Stimulated activated CD4-positive, alpha-beta T cell treated with anti-CD3 and anti-CD28 coated beads, Interleukin-1b, Interleukin-23, amount 100 ng/mL, for 48 hours (primary cell): ENCODE data around the gene KANK3.
"Not testable (repeated sequence)": the region's sequence is repeated elsewhere in the genome, so short reads cannot be mapped to it uniquely, and the experiment has no call there.

Experiments used
- DNase-seq: peaks from one replicate; pipeline ENCODE4 v3.0.0-alpha.2; 2020

KANK3 gene

GRCh38 chr19:8370176-8371010 lies 27.3 kb upstream of the KANK3 start:
- DNase-seq = no peak

- no peak for DNase-seq
Observed at GRCh38 chr19:8367327-8368001, 24.4 kb upstream of the KANK3 start.

- no peak for DNase-seq
Observed at GRCh38 chr19:8366961-8367326, 23.9 kb upstream of the KANK3 start.

DNA sequence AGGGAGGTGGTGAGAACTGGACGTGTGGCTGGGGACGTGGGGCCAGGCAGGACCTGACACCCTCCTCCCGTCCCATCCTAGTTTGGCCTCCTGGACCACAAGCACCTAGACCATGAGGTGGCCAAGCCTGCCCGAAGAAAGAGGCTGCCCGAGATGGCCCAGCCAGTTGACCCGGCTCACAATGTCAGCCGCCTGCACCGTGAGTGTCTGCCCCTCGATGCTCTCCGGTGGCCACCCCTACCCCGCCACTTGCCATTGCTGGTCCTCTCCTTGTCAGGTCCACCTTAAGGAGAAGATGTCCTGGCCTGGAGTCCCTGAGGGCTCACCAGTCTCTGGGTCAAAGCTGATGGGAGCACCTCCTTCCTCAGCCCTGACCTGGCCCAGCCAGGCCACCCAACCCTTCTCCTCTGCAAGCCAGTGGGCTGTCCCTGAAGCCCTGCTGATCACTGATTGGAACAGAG lies 23.1 kb upstream of the KANK3 start:
- DNase-seq = no peak

GRCh38 chr19:8363803-8364771 lies 21.0 kb upstream of the KANK3 start, which contains the start of gene ANGPTL4:
Gene ANGPTL4, plus strand, starts transcription at chr19:8364155. Its CDS starts 167 bp downstream, at chr19:8364322.
- DNase-seq = peak; percentile 65

DNA sequence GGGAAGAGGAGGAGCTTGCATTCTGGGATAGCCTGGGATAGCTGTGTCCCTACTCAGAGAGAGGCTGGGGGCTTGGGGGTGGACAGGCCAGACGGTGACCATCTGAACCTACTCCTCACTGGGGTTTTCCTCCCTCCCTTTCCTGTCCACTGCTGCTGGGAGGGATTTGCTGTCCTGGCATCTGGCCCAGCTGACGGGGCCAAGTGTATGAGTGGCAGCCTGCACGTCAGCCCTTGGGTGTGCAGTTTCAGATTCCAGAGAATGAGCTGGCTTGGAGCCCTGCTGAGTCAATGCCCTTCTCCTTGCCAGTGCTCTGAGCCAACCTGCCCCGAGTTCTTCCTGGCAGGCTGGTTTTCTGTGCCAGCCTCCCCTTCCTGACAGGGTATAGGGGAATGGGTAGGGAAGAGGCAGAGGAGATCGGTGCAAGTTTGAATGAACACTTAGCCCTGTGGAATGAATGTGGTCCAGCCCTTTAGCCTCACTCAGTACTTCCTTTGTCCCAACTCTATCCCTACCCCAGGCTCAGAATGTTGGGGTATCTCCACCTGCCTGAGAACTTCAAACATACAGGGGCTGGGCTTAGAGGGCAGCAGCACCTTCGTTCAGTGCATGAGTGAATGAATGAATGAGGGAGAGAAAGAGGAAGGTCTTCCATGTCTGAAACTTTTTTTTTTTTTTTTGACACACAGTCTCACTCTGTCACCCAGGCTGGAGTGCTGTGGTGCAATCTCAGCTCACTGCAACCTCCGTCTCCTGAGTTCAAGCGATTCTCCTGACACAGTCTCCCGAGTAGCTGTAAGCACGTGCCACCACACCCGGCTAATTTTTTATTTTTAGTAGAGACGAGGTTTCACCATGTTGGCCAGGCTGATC lies 19.1 kb upstream of the KANK3 start:
- peak; percentile 54 for DNase-seq

DNA sequence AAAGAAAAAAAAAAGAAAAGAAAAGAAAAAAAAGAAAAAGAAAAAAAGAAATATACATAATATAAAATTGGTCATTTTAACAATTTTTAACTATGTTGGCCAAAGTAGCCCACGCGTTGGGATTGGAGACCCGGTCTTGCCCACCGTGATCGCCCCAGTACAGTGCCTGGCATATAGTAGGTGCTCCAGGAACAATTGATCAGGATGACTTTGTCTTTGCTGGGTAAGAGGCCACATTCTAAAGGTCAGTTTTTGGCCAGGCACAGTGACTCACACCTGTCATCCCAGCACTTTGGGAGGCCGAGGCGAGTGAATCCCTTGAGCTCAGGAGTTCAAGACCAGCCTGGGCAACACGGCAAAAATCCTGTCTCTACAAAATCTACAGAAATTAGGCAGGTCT lies 17.1 kb upstream of the KANK3 start:
- DNase-seq = no peak

GRCh38 chr19:8358948-8359347 lies 15.9 kb upstream of the KANK3 start:
- DNase-seq = no peak

DNA sequence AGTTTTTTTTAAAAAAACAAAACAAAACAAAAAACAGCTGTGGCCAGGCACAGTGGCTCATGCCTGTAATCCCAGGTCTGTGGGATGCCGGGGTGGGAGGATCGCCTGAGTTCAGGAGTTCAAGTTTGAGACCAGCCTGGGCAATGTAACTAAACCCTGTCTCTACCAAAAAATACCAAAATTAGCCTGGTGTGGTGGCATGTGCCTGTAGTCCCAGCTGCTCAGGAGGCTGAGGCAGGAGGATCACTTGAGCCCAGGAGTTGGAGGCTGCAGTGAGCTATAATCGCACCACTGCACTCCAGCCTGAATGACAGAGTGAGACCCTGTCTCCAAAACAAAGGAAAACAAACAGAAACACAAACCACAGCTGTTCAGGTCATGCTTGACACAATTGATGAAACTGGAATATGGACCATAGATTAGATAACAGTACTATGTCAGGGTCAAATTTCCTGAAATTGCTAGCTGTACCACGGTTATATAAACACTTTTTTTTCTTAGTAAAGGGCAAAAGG lies 14.0 kb upstream of the KANK3 start:
- DNase-seq = no peak

DNA sequence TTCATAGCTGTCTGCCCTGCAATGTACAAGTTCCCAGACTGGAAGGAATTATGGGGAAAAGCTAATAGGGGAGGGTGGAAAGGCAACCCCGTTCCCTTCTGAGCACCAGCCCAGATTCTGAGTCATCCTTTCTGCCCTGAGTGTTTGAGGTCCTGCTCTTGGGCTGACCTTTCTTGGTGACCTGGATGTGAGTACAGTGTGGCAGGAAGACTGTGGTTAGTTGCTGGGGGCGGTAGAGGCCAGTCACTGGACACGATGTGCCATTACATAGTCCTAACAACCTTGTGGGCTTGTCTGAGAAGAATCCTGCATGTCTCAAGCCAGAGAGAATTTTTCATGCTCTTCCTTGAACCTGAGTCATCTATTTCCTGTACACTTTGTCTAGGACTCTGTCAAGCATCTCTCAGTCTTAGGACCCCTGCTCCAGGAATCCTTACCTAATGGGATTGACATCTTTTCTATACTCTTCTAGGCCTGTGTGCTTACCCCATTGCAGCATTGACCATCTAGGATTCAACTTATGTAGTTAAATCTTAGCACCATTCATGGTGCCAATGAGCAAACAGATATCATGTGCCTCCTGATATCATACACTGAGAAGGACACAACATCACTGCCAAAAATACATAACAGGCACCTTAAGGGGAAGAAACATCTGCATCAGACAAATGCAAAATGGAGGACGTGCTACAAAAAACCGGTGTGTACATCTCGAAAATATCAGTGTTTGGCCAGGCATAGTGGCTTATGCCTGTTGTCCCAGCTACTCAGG lies 12.8 kb upstream of the KANK3 start:
- no peak for DNase-seq

DNA sequence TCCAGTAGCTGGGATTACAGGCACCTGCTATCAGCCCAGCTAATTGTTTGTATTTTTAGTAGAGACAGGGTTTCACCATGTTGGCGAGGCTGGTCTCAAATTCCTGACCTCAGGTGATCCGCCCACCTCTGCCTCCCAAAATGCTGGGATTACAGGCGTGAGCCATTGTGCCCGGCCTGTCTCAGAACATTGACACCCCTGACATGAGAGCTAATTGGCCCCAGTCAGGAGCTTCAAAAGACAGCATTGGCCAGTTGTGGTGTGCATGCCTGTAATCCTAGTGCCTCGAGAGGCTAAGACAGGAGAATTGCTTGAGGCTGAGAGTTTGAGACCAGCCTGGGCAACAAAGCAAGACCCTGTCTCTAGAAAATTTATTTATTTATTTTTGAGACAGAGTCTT lies 9.8 kb upstream of the KANK3 start:
- not testable (repeated sequence) for DNase-seq

DNA sequence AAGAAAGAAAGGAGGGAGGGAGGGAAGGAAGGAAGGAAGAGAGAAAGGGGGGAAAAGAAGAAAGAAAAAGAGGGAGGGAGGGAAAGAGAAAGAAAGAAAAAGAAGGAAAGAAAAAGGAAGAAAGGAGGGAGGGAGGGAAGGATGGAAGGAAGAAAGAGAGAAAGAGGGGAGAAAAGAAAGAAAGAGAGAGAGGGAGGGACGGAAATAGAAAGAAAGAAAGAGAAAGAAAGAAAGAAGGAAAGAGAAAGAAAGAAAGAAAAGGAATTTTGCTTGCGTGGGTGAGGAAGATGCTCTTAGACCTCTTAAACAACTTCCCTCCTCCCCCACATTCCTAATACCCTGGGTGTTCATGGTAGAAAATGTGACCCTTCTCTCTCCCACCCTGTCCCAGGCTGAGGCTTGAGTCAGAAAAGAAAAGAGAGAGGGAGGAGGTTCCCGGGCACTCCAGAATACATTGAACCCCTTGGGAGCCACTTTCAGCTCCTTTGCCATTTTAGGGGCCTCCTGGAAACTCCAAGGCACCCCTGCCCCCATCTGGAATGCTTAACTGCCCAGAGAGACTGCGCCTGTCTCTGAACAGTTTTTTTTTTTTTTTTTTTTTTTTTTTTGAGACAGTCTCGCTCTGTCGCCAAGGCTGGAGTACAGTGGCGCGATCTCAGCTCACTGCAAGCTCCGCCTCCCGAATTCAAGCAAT lies 9.2 kb upstream of the KANK3 start:
- no peak for DNase-seq

GRCh38 chr19:8349629-8350372 lies 6.7 kb upstream of the KANK3 start:
- not testable (repeated sequence) for DNase-seq

- no peak for DNase-seq
Observed at GRCh38 chr19:8343483-8343844, 402 bp upstream of the KANK3 start.

- no peak for DNase-seq
Observed at GRCh38 chr19:8342316-8342683, 762 bp downstream of the KANK3 start.

- DNase-seq = not testable (repeated sequence)
Observed at GRCh38 chr19:8341504-8341903, 1.6 kb downstream of the KANK3 start.

DNA sequence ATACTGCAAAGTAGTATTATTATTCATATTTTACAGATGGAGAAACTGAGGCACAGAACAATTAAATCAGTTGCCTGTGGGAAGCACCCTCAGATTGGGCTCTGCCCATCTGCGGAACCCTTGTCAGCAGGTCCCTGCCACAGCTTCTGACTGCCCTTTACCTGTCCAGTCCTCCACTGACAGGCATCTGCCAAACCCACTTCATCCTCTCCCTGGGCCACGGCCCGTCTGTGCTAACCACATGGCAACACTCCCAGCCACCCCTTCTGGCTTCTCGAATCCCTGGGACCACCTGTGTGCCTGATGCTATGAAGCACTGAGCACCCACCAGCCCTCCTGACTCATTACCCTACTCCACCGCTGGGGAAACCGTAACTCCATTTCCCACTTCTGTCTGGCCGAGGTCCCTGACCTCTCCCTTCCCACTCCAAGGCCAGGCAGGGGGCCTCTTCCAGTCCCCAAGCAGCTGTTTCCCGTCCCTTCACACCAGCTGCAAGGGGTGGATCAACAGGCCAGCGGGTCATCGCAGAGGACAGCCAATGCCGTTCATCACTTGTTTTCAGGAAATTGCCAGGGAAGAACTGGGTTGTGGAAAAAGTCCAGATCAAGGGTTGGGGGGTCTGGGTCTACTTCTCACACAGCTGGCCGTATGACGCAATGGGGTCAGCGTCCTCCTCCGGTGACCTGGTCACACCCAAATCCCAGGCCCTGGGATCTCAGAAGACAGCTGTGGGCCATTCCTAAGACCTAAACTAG lies 2.5 kb downstream of the KANK3 start:
- no peak for DNase-seq

- no peak for DNase-seq
Observed at GRCh38 chr19:8338835-8339234, 4.2 kb downstream of the KANK3 start.

- no peak for DNase-seq
Observed at GRCh38 chr19:8337728-8338127, 5.3 kb downstream of the KANK3 start.
